Activated B cell treated with CpG ODN at 0.5 μM for 24 hours (primary cell): ENCODE results near the gene MTG2. TPM values are rescaled to one million over a fixed set of nuclear protein-coding genes. Genes with fewer than 3 reads are reported as not detected.

Experiments
- ATAC-seq: fragments of 200-7000 bp; cut with Tn5 transposase; one replicate; pipeline ENCODE4 v1.10.0; 2021; ENCODE audit warnings: low read depth, mild to moderate bottlenecking, moderate library complexity
- CTCF ChIA-PET: fragments of 350-600 bp; sonication (Branson Sonifier 250); formaldehyde crosslinking; loops from one replicate; lab custom pipeline; 2021; ENCODE audit warnings: antibody characterized with exemption; lab: Charles Lee
- POLR2A ChIA-PET: fragments of 350-600 bp; sonication (Branson Sonifier 250); formaldehyde crosslinking; loops from one replicate; lab custom pipeline; 2021; ENCODE audit warnings: antibody characterized with exemption; lab: Charles Lee
- DNase-seq: peaks from one replicate; pipeline ENCODE4 v3.0.0; 2022
- H3K27ac Mint-ChIP-seq: one replicate; pipeline ENCODE4 v1.8.0; 2020; ENCODE audit warnings: mixed read lengths
- H3K27me3 Mint-ChIP-seq: one replicate; pipeline ENCODE4 v1.8.0; 2021; ENCODE audit warnings: mixed read lengths
- H3K36me3 Mint-ChIP-seq: one replicate; pipeline ENCODE4 v1.8.0; 2021; ENCODE audit warnings: low read depth, mixed read lengths
- H3K4me1 Mint-ChIP-seq: one replicate; pipeline ENCODE4 v1.8.0; 2021; ENCODE audit warnings: mixed read lengths
- H3K4me3 Mint-ChIP-seq: one replicate; pipeline ENCODE4 v1.8.0; 2020; ENCODE audit warnings: mild to moderate bottlenecking, mixed read lengths
- H3K9me3 Mint-ChIP-seq: one replicate; pipeline ENCODE4 v1.8.0; 2020; ENCODE audit warnings: mixed read lengths
- CTCF ChIP-seq: fragments of 200-600 bp; IDR thresholded peaks from one replicate; pipeline ENCODE4 v1.8.0; 2022; ENCODE audit warnings: antibody characterized with exemption, mild to moderate bottlenecking
- intact Hi-C: fragments of 100-400 bp; cut with micrococcal nuclease; formaldehyde crosslinking; loops from one replicate; pipeline ENCODE4 v1.15.1; 2024
- total RNA-seq: library from RNA; stranded (reverse); gene quantifications from 2 replicates; pipeline ENCODE4 v1.2.3, GENCODE V29; 2022

MTG2 gene
- total RNA-seq, 1 donor from 2014 or later = 46.8 TPM

DNA sequence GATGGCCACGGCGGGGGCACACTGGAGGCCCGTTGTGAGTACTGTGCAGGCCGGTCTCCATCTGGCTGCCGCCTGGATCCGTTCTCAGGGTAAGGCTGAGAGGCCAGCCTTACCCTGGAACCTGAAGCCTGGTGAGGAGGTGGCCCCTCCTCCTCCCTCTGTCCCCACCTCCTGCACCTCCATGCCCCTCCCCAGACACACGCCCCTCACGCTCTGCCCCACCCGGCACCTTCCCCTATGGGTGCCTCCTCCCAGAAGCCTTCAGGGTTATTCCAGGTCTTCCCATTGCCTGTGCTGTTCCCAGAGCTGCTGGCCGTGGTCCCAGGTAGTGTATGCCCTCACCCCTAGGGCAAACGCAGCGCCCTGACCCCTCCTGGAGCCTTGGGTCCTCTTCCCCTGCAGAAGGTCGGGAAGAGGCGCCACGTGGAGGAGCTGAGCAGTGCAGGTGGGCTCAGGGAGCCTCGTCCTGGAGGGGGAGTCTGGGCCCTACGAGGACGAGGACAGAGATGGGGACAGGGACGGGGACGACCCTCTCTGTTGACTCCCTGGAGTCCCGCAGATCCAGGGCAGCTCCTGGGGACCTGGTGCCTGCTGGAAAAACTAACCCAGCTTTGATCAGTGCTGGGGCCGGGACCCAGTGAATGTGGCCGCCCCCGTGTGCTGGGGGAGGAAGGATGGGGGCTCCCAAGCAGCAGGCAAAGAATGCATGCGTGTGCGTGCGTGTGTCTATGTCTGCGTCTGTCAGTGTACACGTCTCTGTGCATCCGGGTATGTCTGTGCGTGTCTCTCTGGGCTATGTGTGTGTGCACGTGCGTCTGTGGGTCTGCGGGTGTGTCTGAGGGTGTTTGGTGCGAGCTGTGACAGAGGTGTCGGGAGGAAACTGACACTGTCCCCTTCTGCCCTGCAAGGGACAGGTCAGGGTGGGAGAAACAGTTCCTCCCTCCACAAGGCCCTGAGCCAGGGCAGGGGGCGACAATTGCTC lies 45.4 kb downstream of the MTG2 start:
- ChIA-PET CTCF (no interaction called here), POLR2A (no interaction called here)
- no peak overlapping the region for H3K4me3 Mint-ChIP-seq
- no peaks in the 10 kb centered on the region for H3K4me1 Mint-ChIP-seq
- intact Hi-C loops = no loop called here
- DNase-seq (no peak), ATAC-seq (no peak)
- peaks cover 16% of the 10 kb centered on the region for H3K27me3 Mint-ChIP-seq
- H3K9me3 Mint-ChIP-seq = no peaks in the 10 kb centered on the region
- H3K27ac Mint-ChIP-seq = no peak overlapping the region
- H3K36me3 Mint-ChIP-seq = no peaks in the 10 kb centered on the region
- no peak for TF ChIP-seq CTCF

- H3K4me3 Mint-ChIP-seq = no peak overlapping the region
- no peak for TF ChIP-seq CTCF
- intact Hi-C loops = no loop called here
- no peaks in the 10 kb centered on the region for H3K9me3 Mint-ChIP-seq
- ATAC-seq = no peak
- H3K27ac Mint-ChIP-seq = no peak overlapping the region
- POLR2A ChIA-PET = no interaction called here
- no peaks in the 10 kb centered on the region for H3K4me1 Mint-ChIP-seq
- CTCF ChIA-PET = no interaction called here
- H3K27me3 Mint-ChIP-seq = peaks cover 16% of the 10 kb centered on the region
- H3K36me3 Mint-ChIP-seq = no peaks in the 10 kb centered on the region
- DNase-seq = no peak
Measured at GRCh38 chr20:62228982-62229545, 46.2 kb downstream of the MTG2 start.

DNA sequence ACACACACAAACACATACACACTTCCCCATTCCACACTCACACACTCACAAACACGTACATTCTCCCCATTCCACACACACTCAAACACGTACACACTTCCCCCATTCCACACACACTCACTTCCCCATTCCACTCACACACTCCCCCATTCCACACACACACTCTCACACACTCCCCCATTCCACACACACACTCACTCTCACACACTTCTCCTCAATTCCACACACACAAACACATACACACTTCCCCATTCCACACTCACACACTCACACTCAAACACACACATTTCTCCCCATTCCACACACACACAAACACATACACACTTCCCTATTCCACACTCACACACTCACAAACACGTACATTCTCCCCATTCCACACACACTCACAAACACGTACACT lies 46.8 kb downstream of the MTG2 start:
- no peak overlapping the region for H3K4me3 Mint-ChIP-seq
- intact Hi-C loops = no loop called here
- no peak for TF ChIP-seq CTCF
- DNase-seq (no peak), ATAC-seq (no peak)
- H3K27ac Mint-ChIP-seq = no peak overlapping the region
- CTCF ChIA-PET = no interaction called here
- H3K27me3 Mint-ChIP-seq = peaks cover 12% of the 10 kb centered on the region
- no peaks in the 10 kb centered on the region for H3K36me3 Mint-ChIP-seq
- POLR2A ChIA-PET = no interaction called here
- H3K9me3 Mint-ChIP-seq = no peaks in the 10 kb centered on the region
- no peaks in the 10 kb centered on the region for H3K4me1 Mint-ChIP-seq

GRCh38 chr20:62230276-62230675 lies 47.4 kb downstream of the MTG2 start:
- Mint-ChIP-seq H3K4me3 (no peak overlapping the region), H3K27me3 (peaks cover 5% of the 10 kb centered on the region), H3K9me3 (no peaks in the 10 kb centered on the region), H3K27ac (no peak overlapping the region), H3K4me1 (no peaks in the 10 kb centered on the region), H3K36me3 (no peaks in the 10 kb centered on the region)
- CTCF ChIA-PET = no interaction called here
- intact Hi-C loops = no loop called here
- DNase-seq (no peak), ATAC-seq (no peak)
- no peak for TF ChIP-seq CTCF
- POLR2A ChIA-PET = no interaction called here

GRCh38 chr20:62230696-62231095 lies 47.9 kb downstream of the MTG2 start:
- Mint-ChIP-seq H3K36me3 (no peaks in the 10 kb centered on the region), H3K27ac (no peak overlapping the region), H3K9me3 (no peaks in the 10 kb centered on the region), H3K4me1 (no peaks in the 10 kb centered on the region), H3K27me3 (peaks cover 3% of the 10 kb centered on the region), H3K4me3 (no peak overlapping the region)
- POLR2A ChIA-PET = no interaction called here
- DNase-seq = no peak
- no peak for TF ChIP-seq CTCF
- ATAC-seq = no peak
- CTCF ChIA-PET = no interaction called here
- intact Hi-C loops = no loop called here
